ENCODE results near the gene MEIOSIN. TPM values are rescaled to one million over a fixed set of nuclear protein-coding genes. Genes with fewer than 3 reads are reported as not detected.

Gene MEIOSIN
- total and polyA plus RNA-seq, 2 of the 13 experiments (the other 11 are each of a cell fraction or from before 2014, with no cell fraction given), result not detected

- TF ChIP-seq SKIL (CRISPR knock-in tag; IDR thresholded peaks at IDR 0.05; ENCODE audit: borderline replicate concordance) (peak; percentile 38; the same call in 1 of the 2 replicates), U2AF2 (IDR thresholded peaks at IDR 0.05; ENCODE audit: low read depth, low read length) (no peak), ZNF672 (CRISPR knock-in tag; IDR thresholded peaks at IDR 0.05) (no peak), MEIS2 (CRISPR knock-in tag; IDR thresholded peaks at IDR 0.05) (no peak), ZNF329 (CRISPR knock-in tag; IDR thresholded peaks at IDR 0.05; ENCODE audit: low read depth) (no peak), NCOA1 (CRISPR knock-in tag; IDR thresholded peaks at IDR 0.05) (no peak), HNF1B (CRISPR knock-in tag; IDR thresholded peaks at IDR 0.05) (peak; percentile 96), ZBTB38 (CRISPR knock-in tag; IDR thresholded peaks at IDR 0.05) (no peak), ZNF891 (CRISPR knock-in tag; IDR thresholded peaks at IDR 0.05) (no peak), HNRNPUL1 (IDR thresholded peaks at IDR 0.05; ENCODE audit: low read depth, low read length) (no peak), ESRRA (CRISPR knock-in tag; IDR thresholded peaks at IDR 0.05; ENCODE audit: low read depth) (peak; percentile 64; the same call in 1 of the 2 replicates), ZNF512 (CRISPR knock-in tag; IDR thresholded peaks at IDR 0.05) (no peak), HBP1 (CRISPR knock-in tag; IDR thresholded peaks at IDR 0.05; ENCODE audit: low read depth) (no peak; the same call in 1 of the 2 replicates), SOX13 (IDR thresholded peaks at IDR 0.05) (no peak), SOX13 (CRISPR knock-in tag; conservative IDR thresholded peaks at IDR 0.05 in 1 of 2, IDR thresholded peaks at IDR 0.05 in 1 of 2) (no peak; a peak in 1 of 4 replicates), ZNF547 (CRISPR knock-in tag; IDR thresholded peaks at IDR 0.05) (no peak; the same call in 1 of the 2 replicates), ZNF121 (CRISPR knock-in tag; IDR thresholded peaks at IDR 0.05) (no peak), ZXDC (CRISPR knock-in tag; IDR thresholded peaks at IDR 0.05) (no peak), ZNF549 (CRISPR knock-in tag; IDR thresholded peaks at IDR 0.05) (no peak)
These were observed 2.6 kb upstream of the MEIOSIN start, which contains the start of gene FBXO46 (continued) for GRCh38 chr19:45730368-45731288.

Measured in HepG2 (cell line).